Measurements from ENCODE around the gene RCBTB1. TPM values are rescaled to one million over a fixed set of nuclear protein-coding genes. Genes with fewer than 3 reads are reported as not detected.

Gene RCBTB1
- polyA plus RNA-seq, 4 donors = 28.6 to 45.2 (median 42.4) TPM

GRCh38 chr13:49563516-49563915 lies 21.8 kb downstream of the RCBTB1 start:
- DNase-seq (ENCODE audit: low read depth in 4 of 4, low spot score in 3 of 4) = no peak

- DNase-seq (ENCODE audit: low read depth in 4 of 4, low spot score in 3 of 4) = no peak
Observed at GRCh38 chr13:49561062-49561410, 24.3 kb downstream of the RCBTB1 start.

DNA sequence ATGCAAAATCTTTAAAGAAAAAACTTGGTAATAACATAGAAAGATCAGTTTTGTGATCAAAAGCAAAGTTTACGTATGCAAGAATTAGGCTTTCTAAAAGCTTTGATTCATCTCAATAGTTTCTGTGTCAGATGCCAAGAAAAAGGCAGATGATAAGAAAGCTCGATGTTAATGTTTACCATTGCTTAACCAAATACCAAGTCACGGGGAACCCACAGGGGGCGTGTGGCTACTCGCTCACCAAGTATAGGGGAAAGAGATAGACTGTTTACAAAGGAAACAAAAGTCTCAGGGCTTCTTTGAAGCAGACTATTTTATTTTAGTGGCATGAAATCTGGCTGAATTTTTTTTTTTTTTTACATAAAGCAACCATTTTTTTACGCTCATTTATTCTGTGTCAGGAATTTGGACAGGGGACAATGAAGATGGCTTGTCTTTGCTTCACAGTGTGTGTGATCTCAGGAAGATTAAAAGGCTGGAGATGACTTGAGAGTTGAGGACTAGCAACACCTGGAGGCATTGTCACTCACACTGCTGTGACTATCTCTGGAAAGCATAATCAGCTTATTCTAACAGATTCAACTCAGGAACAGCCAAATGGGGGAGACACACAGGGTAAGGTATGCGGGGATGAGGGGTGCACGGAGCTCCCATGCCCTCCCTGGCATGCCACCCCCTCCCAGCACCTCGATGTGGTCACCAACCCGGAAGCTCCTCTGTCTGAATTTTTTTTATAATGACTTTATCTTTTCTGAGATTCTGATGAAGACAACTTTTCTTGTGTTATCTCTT lies 24.9 kb downstream of the RCBTB1 start:
- peak in 1 of 4 donors; percentile 19 for DNase-seq (ENCODE audit: low read depth in 4 of 4, low spot score in 3 of 4)

DNA sequence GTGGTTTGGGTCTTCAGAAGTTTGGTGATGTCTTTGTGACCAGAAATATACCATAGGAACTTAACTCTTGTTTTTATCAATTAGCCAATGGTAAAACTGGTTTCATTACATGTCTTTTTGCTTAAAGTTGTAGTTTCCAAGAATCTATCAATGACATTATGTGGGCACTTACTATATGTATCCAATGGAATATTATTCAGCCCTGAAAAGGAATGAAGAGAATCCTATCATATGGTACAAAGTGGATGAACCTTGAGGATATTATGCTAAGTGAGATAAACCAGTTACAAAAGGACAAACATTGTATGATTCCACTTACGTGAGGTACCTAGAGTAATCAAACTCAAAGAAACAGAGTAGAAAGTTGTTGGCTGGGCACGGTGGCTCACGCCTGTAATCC lies 26.4 kb downstream of the RCBTB1 start:
- DNase-seq (ENCODE audit: low read depth in 4 of 4, low spot score in 3 of 4) = no peak

- DNase-seq (ENCODE audit: low read depth in 4 of 4, low spot score in 3 of 4) = no peak
Observed at GRCh38 chr13:49554387-49554786, 31.0 kb downstream of the RCBTB1 start.

DNA sequence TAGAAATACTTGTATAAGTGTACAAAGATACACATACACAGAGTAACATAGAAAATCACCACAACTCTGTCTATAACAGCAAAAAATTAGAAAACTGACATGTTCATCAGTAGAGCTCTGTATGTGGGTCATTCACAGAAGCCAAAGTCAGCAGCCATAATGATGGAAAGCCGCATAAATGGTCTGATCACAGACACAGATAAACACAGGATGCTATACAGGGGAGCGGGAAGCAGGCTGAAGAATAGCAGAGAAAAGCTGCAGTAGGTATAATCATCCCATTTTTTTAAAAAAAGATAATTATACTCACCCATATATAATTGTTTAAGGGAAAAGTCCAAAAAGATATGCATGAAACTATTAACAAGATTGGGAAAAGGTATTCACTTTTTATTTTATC lies 31.5 kb downstream of the RCBTB1 start:
- no peak for DNase-seq (ENCODE audit: low read depth in 4 of 4, low spot score in 3 of 4)

DNA sequence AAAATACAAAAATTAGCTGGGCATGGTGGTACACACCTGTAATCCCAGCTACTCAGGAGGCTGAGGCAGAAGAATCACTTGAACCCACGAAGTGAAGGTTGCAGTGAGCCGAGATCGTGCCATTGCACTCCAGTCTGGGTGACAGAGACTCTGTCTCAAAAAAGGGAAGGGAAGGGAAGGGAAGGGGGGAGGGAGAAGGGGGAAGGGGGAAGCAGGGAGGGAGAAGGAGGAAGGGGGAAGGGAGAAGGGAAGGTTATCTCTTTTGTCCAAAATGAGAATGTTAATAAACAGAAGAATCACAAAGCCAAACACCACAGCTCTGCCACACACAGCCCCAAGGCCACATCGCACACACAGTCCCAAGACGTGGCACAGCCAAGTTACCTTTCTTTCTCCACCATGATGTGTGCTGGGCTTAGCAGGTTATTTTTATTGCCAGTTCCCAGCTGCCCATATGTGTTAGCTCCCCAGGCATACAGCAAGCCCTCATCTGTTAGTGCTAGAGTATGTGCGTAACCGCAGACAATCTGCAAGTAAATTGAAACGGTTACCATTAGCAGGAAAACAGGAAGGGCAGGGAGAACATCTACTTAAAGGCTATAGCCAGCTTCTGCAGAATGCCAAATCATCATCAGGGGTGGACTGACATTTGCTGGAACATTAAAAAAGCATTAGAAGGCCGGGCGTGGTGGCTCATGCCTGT lies 34.3 kb downstream of the RCBTB1 start:
- no peak for DNase-seq (ENCODE audit: low read depth in 4 of 4, low spot score in 3 of 4)

GRCh38 chr13:49549289-49549688 lies 36.1 kb downstream of the RCBTB1 start:
- DNase-seq (ENCODE audit: low read depth in 4 of 4, low spot score in 3 of 4) = no peak

GRCh38 chr13:49546561-49546960 lies 38.8 kb downstream of the RCBTB1 start:
- DNase-seq (ENCODE audit: low read depth in 4 of 4, low spot score in 3 of 4) = no peak

DNA sequence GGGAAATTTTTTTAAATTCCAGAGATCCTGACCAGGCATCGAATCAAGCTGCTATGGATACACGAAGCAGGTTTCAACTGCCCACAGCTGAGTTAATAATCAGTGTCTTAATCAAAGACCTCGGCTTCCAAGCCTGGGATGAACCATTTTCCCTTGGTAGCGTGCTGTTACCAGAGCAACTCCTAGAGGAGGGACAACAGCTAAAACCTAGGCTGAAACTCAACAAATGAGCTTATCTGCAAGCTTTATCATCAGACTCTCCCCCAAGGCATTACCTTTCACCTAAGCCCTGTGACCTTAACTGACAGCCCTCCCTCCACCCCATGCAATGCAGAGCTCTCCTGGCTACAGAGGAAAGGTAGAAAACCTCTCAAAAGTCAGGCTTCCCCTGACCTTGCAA lies 39.7 kb downstream of the RCBTB1 start:
- DNase-seq (ENCODE audit: low read depth in 4 of 4, low spot score in 3 of 4) = no peak

DNA sequence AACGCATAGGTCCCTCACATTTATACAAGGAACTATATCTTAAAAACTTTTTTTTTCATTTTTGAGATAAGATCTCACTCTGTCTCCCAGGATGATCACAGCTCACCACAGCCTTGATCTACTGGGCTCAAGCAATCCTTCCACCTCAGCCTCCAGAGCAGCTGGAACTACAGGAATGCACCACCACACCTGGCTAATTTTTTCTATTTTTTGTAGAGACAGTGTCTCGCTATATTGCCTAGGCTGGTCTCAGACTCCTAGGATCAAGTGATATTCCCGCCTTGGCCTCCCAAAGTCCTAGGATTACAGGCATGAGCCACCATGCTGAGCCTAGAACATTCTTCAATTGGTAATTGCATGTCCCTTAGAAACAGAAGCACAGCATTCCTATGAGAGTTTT lies 41.7 kb downstream of the RCBTB1 start:
- no peak for DNase-seq (ENCODE audit: low read depth in 4 of 4, low spot score in 3 of 4)

GRCh38 chr13:49540552-49540951 lies 44.8 kb downstream of the RCBTB1 start:
- no peak for DNase-seq (ENCODE audit: low read depth in 4 of 4, low spot score in 3 of 4)

DNA sequence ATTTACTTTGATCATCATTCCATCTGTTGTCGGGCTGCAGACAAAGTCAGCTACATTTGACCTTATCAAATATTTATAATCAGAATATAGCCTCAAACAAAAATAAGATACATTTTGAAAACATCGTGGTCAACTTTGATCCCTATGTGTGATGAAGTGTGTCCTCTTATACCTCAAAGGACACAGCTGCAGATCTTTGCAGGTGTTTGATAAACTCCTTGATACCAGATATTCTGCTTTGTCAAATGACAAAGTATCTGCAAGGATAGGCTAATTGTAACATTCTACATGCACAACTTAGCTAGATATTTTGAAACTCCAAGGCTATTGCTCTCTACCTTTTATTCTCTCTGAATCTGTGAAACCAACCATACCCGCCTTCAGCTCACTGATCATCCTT lies 45.6 kb downstream of the RCBTB1 start:
- no peak for DNase-seq (ENCODE audit: low read depth in 4 of 4, low spot score in 3 of 4)

DNA sequence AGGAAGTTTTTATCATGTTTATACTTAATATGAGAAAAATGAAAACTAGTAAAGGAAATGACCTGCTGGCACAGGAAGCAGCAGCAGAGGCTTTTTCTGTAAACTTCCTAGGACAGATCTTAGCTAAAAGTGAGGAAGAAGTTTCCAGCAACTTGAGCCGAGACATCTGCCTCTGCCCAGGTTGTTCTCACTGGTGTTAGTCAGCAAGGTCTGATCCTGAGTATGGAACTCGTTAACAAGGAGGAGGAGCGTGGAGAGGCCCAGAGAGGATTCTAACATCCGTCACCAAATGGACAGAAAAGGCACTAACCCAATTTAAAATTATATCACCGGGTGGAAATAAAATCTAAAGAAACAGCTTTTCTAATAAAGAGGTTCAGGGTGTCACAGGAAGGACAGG lies 46.0 kb downstream of the RCBTB1 start:
- DNase-seq (ENCODE audit: low read depth in 4 of 4, low spot score in 3 of 4) = no peak

DNA sequence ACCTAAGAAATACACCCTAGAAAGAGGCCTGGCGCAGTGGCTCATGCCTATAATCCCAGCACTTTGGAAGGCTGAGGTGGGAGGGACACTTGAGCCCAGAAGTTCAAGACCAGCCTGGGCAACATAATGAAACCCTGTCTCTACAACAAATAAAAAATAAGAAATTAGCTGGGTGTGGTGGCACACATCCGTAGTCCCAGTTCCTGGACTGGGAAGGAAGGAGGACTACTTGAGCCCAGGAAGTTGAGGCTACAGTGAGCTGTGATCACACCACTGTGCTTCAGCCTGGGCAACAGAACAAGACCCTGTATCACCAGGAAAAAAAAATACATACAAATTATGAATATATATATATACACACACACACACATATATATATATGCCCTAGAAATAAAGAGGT lies 47.0 kb downstream of the RCBTB1 start:
- no peak for DNase-seq (ENCODE audit: low read depth in 4 of 4, low spot score in 3 of 4)

DNA sequence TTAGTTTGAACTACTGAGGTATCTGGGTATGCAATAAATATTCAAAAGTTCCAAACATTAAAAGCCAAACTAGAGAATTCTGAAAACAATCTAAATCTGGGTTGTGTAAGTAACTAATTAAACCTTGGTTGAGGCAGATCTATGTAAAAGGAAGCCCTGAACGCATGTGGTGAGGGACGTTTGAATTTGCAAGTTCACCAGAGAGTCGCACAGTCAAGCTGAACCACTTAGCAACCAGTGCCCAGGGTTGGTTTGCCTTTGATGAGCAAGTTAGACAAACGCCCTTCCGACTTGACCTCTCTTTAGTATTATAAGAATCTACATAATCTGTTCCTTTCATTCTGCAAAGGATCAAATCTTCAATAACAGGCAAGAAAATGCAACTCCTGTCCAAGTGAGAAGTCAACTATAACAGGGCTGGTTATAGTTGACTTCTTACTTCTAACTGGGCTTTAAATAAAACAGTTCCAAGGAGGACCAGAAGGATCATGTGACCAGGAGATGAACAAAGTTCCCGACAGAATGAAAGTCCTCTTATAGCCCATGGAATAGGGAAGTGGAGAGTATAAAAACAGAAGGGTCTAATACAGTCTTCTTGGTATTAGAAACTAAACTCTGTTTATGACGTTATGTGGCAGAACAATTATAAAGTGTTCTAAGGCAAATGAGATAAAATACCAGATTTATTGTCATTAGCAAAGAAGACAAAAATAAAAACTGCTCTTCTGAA lies 49.0 kb downstream of the RCBTB1 start:
- DNase-seq (ENCODE audit: low read depth in 4 of 4, low spot score in 3 of 4) = no peak

DNA sequence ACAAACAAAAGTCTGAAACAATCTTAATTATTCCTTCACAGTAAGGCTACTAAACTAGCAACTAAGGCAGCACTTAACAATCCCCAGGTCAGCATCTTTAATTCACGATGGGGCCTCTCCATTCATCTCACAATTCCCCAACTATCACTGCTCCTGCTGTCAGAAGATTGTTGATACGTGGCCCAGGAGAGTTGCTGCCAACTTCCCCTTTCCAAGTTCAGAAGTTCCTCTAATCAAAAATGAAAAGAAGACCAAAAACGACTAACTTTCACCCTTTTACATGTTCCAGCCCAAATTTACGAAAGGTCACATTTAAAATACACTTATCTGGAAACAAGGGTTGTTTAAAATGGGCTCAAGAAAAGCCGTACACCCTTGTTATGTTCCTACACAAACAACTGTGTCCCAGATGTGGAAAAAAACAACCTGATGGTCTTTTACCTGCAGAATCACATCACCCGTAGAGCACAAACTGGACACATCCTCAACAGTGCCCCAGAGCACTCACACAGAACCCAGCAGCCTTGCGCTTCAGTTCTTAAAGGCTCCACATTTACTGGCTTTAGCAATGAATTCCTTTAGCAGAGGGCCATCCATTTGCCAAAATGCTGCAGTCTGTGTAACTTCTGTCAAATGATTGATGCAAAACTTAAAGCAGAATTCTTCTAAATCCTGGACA lies 51.6 kb downstream of the RCBTB1 start:
- no peak for DNase-seq (ENCODE audit: low read depth in 4 of 4, low spot score in 3 of 4)

DNA sequence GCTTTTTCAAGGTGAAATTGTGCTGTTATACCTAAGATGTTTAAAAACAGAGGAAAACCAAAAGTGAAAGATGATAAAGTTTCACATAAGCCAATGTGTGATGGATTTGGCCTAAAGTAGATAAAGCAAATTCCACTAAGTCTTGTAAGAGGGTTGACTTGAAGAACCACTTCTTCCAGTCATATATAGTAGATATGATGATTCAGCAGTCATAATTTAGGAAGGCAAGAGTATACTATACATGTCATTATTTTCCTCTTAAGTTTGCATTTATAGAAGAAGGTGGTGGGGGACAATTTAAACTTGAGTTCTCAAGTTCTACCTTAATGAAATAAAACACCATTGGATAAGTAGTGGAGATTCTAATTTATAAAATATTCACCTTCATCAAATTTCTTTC lies 52.3 kb downstream of the RCBTB1 start:
- DNase-seq (ENCODE audit: low read depth in 4 of 4, low spot score in 3 of 4) = no peak

GRCh38 chr13:49532593-49532992 lies 52.8 kb downstream of the RCBTB1 start:
- no peak for DNase-seq (ENCODE audit: low read depth in 4 of 4, low spot score in 3 of 4)

- DNase-seq (ENCODE audit: low read depth in 4 of 4, low spot score in 3 of 4) = no peak
Observed at GRCh38 chr13:49530457-49530856, 54.9 kb downstream of the RCBTB1 start.

DNA sequence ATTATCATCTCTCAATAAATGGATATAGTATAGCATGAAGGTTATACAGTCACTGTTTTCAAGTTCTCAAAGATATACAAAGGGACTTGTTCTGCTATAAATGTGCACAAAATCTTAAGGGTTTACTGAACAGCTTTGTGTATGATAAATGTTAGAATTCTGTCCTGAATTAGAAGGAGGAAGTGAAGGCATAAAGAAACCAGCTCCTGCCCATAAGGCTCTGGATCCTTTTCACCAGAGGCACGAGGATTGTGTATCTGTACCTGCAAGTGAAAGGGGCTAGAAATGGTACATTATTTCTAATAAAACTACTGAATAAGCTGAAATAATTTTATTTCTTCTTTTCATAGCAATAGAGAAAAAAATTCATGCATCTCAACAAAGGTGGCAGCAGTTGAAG lies 57.2 kb downstream of the RCBTB1 start:
- no peak for DNase-seq (ENCODE audit: low read depth in 4 of 4, low spot score in 3 of 4)
